ENCODE results near the gene WNK2.

WNK2 gene

GRCh38 chr9:93280661-93281259 is 96.8 kb downstream of the WNK2 start:
- DNase-seq, result no peak

- no peak for DNase-seq
Measured at GRCh38 chr9:93286252-93287188, 102.6 kb downstream of the WNK2 start.

GRCh38 chr9:93287189-93287552 is 103.2 kb downstream of the WNK2 start:
- DNase-seq, result no peak

GRCh38 chr9:93287593-93287992 is 103.7 kb downstream of the WNK2 start:
- no peak for DNase-seq

- peak; percentile 37 for DNase-seq
Measured at GRCh38 chr9:93288341-93288740, 104.4 kb downstream of the WNK2 start.

- peak; percentile 29 for DNase-seq
Measured at GRCh38 chr9:93288891-93289883, 105.2 kb downstream of the WNK2 start.

- no peak for DNase-seq
Measured at GRCh38 chr9:93290495-93291434, 106.8 kb downstream of the WNK2 start.

GRCh38 chr9:93291536-93292287 is 107.8 kb downstream of the WNK2 start:
- no peak for DNase-seq

- DNase-seq, result no peak
Measured at GRCh38 chr9:93292288-93292615, 108.3 kb downstream of the WNK2 start.

GRCh38 chr9:93292664-93293328 is 108.9 kb downstream of the WNK2 start:
- DNase-seq, result no peak

- DNase-seq, result no peak
Measured at GRCh38 chr9:93294011-93294410, 110.1 kb downstream of the WNK2 start.

- DNase-seq, result no peak
Measured at GRCh38 chr9:93295031-93295430, 111.1 kb downstream of the WNK2 start.

- DNase-seq, result no peak
Measured at GRCh38 chr9:93295456-93296076, 111.6 kb downstream of the WNK2 start.

- no peak for DNase-seq
Measured at GRCh38 chr9:93296889-93297480, 113.0 kb downstream of the WNK2 start.

GRCh38 chr9:93297659-93298497 is 113.9 kb downstream of the WNK2 start:
- DNase-seq, result no peak

- DNase-seq, result no peak
Measured at GRCh38 chr9:93298498-93299417, 114.8 kb downstream of the WNK2 start.

- DNase-seq, result no peak
Measured at GRCh38 chr9:93299418-93300174, 115.7 kb downstream of the WNK2 start.
